HG03457 (cell line): ENCODE measurements around the gene PDE6G.

Experiments
- ATAC-seq: cut with Tn5 transposase; IDR thresholded peaks from one replicate; pipeline ENCODE4 v1.9.1; 2021; ENCODE audit warnings: moderate number of reproducible peaks; ENCODE audit not compliant: unreplicated experiment

The PDE6G gene

GRCh38 chr17:81656118-81656743 lies at the start of gene PDE6G:
PDE6G (minus strand) TSS chr17:81656542; CDS start chr17:81653305, 3,237 bp downstream.
- no peak for ATAC-seq

GRCh38 chr17:81705518-81706231 lies 49.3 kb upstream of the PDE6G start:
- ATAC-seq = no peak

DNA sequence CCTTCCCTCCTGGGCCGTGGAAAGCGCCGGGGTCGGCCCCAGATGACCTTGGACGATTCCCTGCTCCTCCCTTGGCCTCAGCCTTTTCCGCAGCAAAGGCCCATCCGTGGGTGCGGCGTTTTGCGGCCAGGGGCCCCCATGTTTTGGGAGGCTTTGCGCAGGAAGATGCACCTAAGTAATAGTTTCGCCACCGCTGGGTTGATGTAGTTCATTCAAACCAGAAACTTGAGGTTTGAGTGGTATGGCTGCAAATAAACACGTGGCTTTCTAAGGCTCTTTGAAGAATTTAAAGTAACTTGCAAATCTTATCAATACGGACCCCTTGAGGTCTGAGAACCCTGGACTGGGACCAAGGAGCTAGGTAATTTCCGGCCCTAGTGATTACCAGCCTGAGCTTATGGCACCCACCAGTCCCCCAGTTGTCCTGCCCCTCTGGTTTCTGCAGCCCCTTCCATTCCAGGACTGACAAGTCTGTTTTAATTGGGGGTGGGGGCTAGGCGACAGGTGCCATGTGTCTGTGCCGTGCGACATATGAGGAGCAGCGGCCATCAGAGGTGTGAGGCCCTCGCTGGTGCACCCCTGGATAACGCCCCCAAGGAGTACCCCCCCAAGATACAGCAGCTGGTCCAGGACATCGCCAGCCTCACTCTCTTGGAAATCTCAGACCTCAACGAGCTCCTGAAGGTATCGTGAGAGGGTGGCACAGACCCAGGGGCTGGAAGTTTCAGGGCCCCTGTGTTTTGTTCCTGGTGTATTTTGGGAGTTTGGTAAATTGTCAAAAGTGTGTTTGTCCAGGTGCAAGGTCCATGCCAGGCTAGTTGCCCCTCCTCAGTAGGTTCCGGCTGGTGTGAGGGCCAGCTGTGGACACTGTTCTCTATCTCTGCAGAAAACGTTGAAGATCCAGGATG lies 47.7 kb upstream of the PDE6G start:
- peak; percentile 10 for ATAC-seq

DNA sequence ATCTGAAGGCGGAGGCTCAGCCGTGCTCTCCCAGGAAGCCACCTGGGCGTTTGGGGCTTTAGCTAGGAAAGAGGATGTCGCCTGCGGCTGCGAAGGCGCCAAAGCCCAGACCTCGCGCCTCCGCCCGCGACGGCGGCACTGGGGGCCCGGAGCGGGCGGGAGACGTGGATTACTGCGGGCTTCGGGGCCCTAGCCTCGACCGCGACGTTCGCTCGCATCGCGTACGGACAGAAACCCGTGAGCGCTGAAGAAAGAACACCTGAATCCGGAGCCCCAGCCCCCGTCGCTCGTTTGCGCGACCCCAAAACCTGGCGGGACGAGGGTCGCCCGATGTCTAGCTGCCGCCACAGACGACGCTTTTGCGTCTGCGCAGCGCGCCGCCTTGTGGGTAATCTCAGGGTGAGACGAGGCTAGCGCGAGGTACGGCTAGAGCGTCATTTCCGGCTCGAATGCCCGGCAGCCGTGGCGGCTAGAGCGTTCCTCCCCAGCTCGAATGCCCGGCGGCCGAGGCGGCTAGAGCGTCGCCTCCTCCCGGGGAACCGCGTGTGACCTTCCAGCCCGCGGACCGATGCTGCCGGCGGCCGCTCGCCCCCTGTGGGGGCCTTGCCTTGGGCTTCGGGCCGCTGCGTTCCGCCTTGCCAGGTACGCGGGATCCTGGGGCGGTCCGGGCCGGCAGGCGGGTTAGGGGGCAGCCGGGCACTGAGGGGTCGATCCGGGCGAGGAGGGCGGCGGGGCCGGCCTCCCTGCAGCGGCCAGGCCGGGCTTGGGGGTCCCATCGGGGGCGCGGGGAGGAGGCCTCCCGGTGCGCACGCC lies 46.8 kb upstream of the PDE6G start, which contains the start of gene MRPL12:
MRPL12 (plus strand) TSS at position 434 of the 813 bp plus-strand sequence; CDS start at position 569, 135 bp downstream.
- ATAC-seq = peak; percentile 41

DNA sequence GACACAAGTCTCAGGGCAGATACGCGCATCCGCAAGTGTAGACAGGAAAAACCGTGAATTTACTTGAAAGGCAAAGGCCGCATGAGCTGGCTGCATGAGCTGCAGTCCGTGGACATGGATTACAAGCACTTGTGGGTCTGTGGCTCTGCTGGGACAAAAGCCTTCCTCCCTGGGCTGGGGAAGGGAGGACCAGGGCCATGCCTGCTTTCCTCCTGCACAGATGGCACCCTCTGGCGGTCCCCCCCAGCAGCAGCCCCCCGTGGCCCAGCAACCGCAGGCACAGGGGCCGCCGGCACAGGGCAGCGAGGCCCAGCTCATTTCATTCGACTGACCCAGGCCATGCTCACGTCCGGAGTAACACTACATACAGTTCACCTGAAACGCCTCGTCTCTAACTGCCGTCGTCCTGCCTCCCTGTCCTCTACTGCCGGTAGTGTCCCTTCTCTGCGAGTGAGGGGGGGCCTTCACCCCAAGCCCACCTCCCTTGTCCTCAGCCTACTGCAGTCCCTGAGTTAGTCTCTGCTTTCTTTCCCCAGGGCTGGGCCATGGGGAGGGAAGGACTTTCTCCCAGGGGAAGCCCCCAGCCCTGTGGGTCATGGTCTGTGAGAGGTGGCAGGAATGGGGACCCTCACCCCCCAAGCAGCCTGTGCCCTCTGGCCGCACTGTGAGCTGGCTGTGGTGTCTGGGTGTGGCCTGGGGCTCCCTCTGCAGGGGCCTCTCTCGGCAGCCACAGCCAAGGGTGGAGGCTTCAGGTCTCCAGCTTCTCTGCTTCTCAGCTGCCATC lies 45.1 kb upstream of the PDE6G start:
- ATAC-seq = no peak

DNA sequence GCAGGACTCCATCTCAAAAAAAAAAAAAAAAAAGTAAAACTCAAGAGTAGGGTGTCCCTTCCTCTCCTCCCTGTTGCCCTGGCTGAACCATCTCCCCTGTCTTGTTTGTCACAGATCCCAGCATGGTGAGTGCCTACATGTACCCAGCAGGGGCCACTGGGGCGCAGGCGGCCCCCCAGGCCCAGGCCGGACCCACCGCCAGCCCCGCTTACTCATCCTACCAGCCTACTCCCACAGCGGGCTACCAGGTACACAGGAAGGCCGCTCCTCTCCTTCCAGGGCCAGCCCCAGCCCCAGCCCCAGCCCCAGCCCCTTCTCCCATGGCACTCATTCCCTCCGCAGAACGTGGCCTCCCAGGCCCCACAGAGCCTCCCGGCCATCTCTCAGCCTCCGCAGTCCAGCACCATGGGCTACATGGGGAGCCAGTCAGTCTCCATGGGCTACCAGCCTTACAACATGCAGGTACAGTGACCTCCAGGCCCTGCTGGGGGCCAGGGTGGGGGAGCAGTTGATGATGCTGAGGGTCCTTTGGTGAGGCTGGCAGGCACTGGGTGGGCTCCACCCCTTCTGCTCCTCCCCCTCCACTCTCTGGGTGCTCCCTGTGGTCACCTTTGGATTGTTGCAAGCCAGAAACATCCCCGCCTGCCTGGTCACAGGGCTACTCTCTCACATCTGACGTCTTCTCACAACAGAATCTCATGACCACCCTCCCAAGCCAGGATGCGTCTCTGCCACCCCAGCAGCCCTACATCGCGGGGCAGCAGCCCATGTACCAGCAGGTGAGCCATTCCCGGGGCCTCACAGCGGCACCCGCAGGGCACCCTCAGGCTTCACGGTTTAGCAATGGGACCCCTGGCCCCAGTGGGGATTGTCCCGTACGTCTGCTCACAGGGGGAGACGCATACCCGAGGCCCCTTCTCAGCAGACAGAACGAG lies 44.3 kb upstream of the PDE6G start:
- no peak for ATAC-seq

DNA sequence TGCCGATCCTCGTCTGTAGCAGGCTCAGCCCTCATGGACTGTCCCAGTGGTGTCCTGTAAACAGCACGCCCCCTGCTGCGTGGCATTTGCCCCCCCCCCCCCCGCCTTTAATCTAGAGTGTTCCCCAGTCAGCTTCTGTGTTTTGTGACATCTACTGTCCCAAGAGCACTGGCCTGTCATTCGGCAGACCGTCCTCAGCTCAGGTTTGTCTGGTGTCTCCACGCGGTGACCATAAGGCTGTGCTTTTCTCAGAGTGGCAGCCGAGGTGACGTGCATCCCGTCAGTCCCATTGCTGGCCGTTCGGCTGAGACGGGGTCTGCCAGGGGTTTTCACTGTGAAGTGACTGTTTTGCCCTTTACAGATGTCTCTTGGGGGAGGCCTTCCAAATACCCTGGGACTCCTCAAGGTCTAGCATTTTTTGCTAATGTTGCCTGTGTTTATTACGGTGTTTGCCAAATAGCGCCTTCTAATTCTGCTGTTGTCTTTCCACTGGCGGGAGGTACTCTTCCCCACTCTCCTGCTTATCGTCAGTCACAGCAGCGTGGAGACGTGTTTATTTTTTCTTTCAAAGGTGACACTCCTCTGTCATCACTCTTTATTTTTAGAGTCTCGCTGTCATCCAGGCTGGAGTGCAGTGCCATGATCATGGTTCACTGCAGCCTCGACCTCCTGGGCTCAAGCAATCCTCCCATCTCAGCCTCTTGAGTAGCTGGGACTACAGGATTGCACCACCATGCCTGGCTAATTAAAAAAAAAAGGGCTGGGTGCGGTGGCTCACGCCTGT lies 41.1 kb upstream of the PDE6G start:
- no peak for ATAC-seq

DNA sequence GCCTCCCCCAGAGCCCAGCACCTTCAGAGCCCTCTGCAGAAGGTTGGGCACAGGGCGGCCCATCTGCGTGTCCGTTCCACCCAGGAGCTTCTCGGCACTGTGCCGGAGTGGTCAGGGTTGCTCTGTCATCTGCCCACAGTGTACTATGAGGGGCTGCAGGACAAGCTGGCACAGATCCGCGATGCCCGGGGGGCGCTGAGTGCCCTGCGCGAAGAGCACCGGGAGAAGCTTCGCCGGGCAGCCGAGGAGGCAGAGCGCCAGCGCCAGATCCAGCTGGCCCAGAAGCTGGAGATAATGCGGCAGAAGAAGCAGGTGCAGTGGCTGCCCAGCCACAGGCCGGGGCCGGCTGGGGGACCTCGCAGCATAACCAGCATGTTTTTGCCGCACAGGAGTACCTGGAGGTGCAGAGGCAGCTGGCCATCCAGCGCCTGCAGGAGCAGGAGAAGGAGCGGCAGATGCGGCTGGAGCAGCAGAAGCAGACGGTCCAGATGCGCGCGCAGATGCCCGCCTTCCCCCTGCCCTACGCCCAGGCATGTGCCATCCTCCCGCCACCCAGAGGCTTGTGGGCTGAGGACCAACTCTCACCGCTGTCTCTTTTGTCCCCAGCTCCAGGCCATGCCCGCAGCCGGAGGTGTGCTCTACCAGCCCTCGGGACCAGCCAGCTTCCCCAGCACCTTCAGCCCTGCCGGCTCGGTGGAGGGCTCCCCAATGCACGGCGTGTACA lies 40.0 kb upstream of the PDE6G start:
- no peak for ATAC-seq

DNA sequence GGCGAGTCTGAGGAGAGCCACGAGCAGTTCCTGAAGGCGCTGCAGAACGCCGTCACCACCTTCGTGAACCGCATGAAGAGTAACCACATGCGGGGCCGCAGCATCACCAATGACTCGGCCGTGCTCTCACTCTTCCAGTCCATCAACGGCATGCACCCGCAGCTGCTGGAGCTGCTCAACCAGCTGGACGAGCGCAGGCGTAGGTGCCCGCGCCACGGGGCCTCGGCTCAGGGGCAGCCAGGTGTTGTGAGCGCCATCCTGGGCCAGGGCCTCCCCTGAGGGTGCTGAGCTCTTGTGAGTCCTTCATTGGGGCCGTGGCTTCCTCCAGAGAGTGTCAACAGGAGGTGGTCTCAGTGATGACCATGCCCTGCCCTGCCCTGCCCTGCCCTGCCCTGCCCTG lies 39.5 kb upstream of the PDE6G start:
- ATAC-seq = no peak

- no peak for ATAC-seq
Measured at GRCh38 chr17:81695211-81695610, 38.9 kb upstream of the PDE6G start.

GRCh38 chr17:81694810-81695209 lies 38.5 kb upstream of the PDE6G start:
- no peak for ATAC-seq

GRCh38 chr17:81693509-81694210 lies 37.3 kb upstream of the PDE6G start:
- no peak for ATAC-seq

- no peak for ATAC-seq
Measured at GRCh38 chr17:81691608-81692007, 35.3 kb upstream of the PDE6G start.

DNA sequence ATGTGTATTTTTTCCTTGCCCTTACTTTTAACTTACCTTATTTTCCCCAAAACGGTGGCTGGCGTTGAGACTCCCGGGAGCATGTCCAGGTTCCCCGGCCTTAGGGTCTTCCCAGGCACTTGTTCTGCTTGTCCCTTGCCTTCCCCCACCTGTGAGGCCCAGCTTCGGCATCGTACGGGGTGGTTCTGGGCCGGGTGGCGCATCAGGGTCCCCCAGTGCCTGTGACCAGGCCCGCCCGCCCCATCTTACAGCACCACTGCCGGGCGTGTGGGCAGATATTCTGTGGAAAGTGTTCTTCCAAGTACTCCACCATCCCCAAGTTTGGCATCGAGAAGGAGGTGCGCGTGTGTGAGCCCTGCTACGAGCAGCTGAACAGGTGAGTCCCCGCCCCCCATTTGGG lies 34.9 kb upstream of the PDE6G start:
- ATAC-seq = no peak

DNA sequence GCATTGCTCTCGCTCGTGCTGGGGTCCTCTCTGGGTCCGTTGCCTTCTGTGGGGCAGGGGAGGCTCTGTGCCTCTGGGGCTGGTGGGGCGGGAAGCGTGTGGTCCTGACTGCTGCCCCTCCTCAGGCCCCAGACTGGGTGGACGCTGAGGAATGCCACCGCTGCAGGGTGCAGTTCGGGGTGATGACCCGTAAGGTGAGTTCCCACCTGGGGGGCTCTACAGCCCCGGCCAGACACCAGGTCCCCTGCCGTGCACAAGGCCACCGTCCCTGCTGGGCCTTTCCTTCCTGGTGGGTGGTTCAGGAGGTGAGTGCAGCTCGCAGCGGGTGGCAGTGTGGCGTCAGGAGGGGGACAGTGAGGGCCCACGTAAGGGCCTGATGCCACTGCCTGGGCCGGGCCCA lies 34.2 kb upstream of the PDE6G start:
- no peak for ATAC-seq

- ATAC-seq = no peak
Measured at GRCh38 chr17:81690066-81690465, 33.7 kb upstream of the PDE6G start.

DNA sequence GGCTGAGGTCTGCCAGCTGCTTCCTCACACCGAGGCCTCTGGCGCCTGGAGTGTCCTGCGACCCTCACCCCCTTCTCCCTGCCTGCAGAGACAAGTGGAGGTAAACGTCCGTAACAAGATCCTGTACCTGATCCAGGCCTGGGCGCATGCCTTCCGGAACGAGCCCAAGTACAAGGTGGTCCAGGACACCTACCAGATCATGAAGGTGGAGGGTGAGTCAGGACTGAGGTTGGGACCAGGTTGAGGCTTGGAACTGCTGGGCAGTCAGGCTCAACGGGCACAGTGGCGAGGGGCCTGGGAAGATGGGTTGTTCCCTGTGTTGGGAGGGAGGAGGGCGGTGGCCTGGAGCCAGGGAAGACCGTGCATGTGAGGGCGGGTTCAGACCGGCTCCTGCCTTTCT lies 32.3 kb upstream of the PDE6G start:
- no peak for ATAC-seq
